Measurements from ENCODE around the gene KLHL24.

Gene KLHL24

GRCh38 chr3:183695569-183696364, 60.3 kb downstream of the KLHL24 start:
- TF ChIP-seq CTCF (IDR thresholded peaks at IDR 0.05; ENCODE audit: control insufficient read depth, insufficient read depth, low read depth, low read length, missing control alignments), result no peak
- no peak for DNase-seq (ENCODE audit: low read depth)
- H3K4me3 ChIP-seq (ENCODE audit: control insufficient read depth, low read depth, low read length), result no peak overlapping the region

GRCh38 chr3:183697123-183697609, 61.7 kb downstream of the KLHL24 start:
- TF ChIP-seq CTCF (IDR thresholded peaks at IDR 0.05; ENCODE audit: control insufficient read depth, insufficient read depth, low read depth, low read length, missing control alignments), result no peak
- no peak for DNase-seq (ENCODE audit: low read depth)
- peak overlapping the region; percentile 91 for H3K4me3 ChIP-seq (ENCODE audit: control insufficient read depth, low read depth, low read length)

- TF ChIP-seq CTCF (IDR thresholded peaks at IDR 0.05; ENCODE audit: control insufficient read depth, insufficient read depth, low read depth, low read length, missing control alignments), result no peak
- peak within 1 kb of the TSS; percentile 91 for H3K4me3 ChIP-seq (ENCODE audit: control insufficient read depth, low read depth, low read length)
- DNase-seq (ENCODE audit: low read depth), result no peak
Measured at GRCh38 chr3:183697610-183698317, 62.3 kb downstream of the KLHL24 start, which contains the start of gene YEATS2. TSS of gene YEATS2 (plus strand) at chr3:183697797. CDS start at chr3:183715163, 17,366 bp downstream.

GRCh38 chr3:183698318-183698751, 62.9 kb downstream of the KLHL24 start:
- no peak for DNase-seq (ENCODE audit: low read depth)
- no peak for TF ChIP-seq CTCF (IDR thresholded peaks at IDR 0.05; ENCODE audit: control insufficient read depth, insufficient read depth, low read depth, low read length, missing control alignments)
- peak overlapping the region; percentile 91 for H3K4me3 ChIP-seq (ENCODE audit: control insufficient read depth, low read depth, low read length)

GRCh38 chr3:183698756-183699155, 63.3 kb downstream of the KLHL24 start:
- no peak for TF ChIP-seq CTCF (IDR thresholded peaks at IDR 0.05; ENCODE audit: control insufficient read depth, insufficient read depth, low read depth, low read length, missing control alignments)
- no peak for DNase-seq (ENCODE audit: low read depth)
- H3K4me3 ChIP-seq (ENCODE audit: control insufficient read depth, low read depth, low read length), result peak overlapping the region; percentile 91

GRCh38 chr3:183699238-183699947, 64.0 kb downstream of the KLHL24 start:
- no peak for DNase-seq (ENCODE audit: low read depth)
- no peak for TF ChIP-seq CTCF (IDR thresholded peaks at IDR 0.05; ENCODE audit: control insufficient read depth, insufficient read depth, low read depth, low read length, missing control alignments)
- H3K4me3 ChIP-seq (ENCODE audit: control insufficient read depth, low read depth, low read length), result peak overlapping the region; percentile 91

Measured in AG09309 (cell line).